CD4-positive, alpha-beta T cell treated with Interleukin-6 at 100 ng/mL for 8 hours (primary cell): ENCODE measurements around the gene SULT6B1.
"Not testable (repeated sequence)": the region's sequence is repeated elsewhere in the genome, so short reads cannot be mapped to it uniquely, and the experiment has no call there.

Experiments used
- DNase-seq: peaks from one replicate; pipeline ENCODE4 v3.0.0-alpha.2; 2020; ENCODE audit warnings: mixed read lengths, low spot score

Gene SULT6B1, protein sequence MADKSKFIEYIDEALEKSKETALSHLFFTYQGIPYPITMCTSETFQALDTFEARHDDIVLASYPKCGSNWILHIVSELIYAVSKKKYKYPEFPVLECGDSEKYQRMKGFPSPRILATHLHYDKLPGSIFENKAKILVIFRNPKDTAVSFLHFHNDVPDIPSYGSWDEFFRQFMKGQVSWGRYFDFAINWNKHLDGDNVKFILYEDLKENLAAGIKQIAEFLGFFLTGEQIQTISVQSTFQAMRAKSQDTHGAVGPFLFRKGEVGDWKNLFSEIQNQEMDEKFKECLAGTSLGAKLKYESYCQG

DNA sequence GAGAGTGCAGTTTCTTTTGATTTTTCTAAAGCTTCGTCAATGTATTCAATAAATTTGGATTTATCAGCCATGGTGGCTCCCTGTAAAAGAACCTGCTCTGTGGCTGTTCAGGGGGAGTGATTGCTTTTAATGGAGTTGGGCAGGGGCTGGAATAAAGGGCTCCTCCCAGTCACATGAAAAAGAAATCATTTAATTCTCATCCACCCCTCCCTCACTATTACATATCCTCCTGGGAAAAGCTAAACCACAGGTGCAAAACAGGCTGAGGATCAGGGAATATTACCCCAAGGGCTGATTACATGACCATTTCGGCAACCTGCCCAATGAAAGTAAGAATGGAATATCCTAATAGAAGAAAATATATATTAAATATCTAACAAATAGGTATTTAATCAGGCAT is at the start of gene SULT6B1:
Gene SULT6B1 (minus strand): TSS at position 101 of the 400 bp plus-strand sequence. CDS start 30 bp downstream, at position 71.
- DNase-seq: no peak

DNA sequence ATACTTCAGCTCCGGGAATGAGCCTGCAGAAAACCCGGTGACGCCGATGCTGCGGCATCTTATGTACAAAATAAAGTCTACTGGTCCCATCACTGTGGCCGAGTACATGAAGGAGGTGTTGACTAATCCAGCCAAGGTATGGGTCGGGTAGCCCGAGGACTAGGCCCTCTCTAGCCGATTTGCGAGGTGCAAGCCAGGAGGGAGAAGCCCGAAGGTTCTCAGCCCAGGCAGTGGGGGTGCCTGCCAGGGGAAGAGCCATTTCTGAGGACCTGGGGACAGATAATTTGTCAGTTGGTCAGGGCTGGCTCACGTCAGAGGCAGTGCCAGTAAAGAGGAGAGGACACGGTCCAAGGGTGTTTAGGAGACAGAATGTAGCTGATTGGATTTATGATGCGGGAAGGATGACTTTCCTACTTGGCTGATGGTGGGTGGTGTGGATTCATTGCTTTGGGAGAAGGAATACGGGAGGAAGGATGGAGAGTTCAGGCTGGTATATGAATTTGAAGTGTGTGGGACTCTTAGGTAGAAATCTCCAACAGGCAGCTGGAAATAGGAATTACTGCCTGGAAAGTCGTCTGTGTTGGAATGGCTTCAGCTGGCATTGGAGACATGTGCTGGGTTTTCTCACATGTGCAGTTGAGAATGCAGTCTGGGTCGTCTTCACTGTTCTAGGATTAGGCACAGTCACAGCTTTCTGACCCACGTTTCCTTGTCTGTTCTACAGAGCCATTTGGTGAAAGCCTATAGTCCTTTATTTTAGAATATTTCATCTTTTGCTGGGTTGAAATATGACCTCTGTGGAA is 43.9 kb upstream of the SULT6B1 start:
- no peak for DNase-seq

GRCh38 chr2:37231241-37232130 is 43.0 kb upstream of the SULT6B1 start, which contains the start of the genes CEBPZ and NDUFAF7:
CEBPZ (minus strand) TSS chr2:37231596; CDS start chr2:37231567, 29 bp downstream.
NDUFAF7 (plus strand) TSS chr2:37231658; CDS start chr2:37231706, 48 bp downstream.
- DNase-seq: peak; percentile 82

DNA sequence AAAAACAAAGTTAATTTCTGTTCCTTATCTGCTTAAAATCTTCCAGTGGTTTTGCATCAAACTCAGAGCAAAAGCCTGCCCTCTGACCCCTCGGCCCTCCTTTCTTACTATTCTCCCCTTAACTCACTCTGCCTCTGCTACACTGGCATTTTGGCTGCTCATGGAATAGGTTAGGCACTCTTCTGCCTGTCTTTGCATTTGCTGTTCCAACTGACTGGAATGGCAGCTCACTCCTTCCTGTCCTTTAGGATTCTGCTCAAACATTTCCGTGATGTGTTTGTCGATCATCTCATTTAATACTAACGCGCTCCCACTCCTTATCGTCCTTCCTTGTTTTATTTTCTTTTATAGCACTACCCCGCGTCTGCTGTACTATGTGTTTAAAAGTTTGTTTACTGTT is 42.1 kb upstream of the SULT6B1 start:
- DNase-seq: no peak

- no peak for DNase-seq
These were observed 40.3 kb upstream of the SULT6B1 start for GRCh38 chr2:37228788-37229187.

- DNase-seq: no peak
These were observed 38.4 kb upstream of the SULT6B1 start for GRCh38 chr2:37226863-37227262.

DNA sequence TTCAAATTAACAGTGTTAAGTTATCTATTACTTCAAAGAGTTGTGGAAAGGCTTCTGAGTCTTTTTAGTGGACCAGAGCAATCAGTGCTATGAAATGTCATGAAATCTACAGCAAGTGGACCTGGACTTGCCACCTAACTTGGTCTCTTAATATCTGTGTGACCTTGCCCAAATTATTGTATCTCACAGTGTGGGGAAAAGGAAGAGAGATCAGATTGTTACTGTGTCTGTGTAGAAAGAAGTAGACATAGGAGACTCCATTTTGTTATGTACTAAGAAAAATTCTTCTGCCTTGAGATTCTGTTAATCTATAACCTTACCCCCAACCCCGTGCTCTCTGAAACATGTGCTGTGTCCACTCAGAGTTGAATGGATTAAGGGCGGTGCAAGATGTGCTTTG is 36.7 kb upstream of the SULT6B1 start:
- not testable (repeated sequence) for DNase-seq

- no peak for DNase-seq
These were observed 35.6 kb upstream of the SULT6B1 start for GRCh38 chr2:37224063-37224462.

DNA sequence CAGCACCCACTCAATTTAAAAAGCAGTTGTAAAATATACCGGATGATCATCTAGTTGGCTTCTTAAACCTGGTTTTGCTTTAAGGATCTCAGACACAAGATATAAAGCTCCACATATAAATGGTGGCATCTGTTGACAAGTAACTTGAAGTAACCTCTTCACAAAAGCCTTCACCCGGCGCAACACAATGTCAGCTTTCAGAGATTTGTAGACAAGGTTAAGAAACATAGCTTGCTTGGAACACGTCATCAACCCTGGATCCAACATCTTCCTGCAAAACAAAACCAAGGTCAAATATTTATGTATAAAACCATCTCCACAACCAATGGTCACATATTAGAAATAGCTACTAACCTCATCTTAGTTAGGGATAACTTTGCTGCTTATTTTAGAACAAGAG is 34.7 kb upstream of the SULT6B1 start:
- no peak for DNase-seq

DNA sequence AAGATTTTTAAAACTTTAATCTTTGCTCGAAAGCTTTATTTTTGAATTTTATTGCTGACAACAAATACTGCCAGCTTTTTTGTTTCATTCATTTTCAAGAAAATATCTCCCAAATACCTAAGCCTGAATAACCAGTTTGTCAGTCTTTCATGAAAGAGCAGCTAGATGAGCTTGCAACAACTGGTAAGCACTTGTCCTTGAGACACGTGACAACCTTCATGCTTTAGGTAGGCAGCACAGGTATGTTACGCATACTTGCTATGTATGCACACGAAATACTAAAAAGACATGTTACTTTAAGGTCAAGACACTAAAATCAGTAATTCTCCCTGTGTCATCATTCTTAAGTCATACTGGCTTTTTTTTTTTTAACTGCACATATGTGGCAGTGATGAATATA is 30.6 kb upstream of the SULT6B1 start:
- no peak for DNase-seq

DNA sequence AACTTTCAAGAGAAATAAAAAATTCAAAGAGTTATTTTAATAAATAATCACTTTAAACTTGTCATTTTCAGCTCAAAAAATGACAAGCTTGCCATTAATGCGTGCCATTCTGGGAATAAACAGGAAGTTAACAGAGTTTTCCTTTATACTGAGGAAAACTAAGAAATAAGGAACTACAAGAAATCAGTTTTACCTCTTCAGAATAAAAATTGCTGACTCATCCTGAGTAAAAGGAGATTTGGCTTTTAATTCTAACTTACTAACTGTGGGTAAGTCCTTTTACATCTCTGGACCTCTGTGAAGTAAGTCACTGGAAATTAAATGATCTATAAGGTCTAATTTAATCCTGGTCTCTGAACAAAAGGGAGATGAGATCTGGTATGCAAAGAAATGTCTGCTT is 26.8 kb upstream of the SULT6B1 start:
- no peak for DNase-seq

- no peak for DNase-seq
These were observed 23.5 kb upstream of the SULT6B1 start for GRCh38 chr2:37211939-37212338.

- DNase-seq: no peak
These were observed 22.7 kb upstream of the SULT6B1 start for GRCh38 chr2:37211212-37211611.

- not testable (repeated sequence) for DNase-seq
These were observed 18.3 kb upstream of the SULT6B1 start for GRCh38 chr2:37206760-37207159.

- no peak for DNase-seq
These were observed 17.3 kb upstream of the SULT6B1 start for GRCh38 chr2:37205689-37206341.

GRCh38 chr2:37205071-37205661 is 16.7 kb upstream of the SULT6B1 start:
- not testable (repeated sequence) for DNase-seq

DNA sequence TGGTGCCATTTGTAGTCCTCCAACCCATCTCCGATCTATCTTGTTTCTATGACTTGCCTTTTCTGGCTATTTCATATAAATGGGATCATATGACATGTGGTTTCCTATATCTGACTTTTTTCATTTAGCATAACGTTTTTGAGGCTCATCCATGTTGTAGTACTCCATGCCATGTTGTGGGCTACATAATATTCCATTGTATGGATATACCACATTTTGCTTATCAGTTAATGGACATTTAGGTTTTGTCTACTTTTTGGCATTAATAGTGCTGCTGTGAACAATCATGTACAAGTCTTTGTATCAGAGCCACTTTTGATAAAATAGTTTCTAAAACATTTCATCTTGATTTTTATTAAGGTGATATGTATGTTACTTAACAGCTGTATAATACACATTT is 15.2 kb upstream of the SULT6B1 start:
- no peak for DNase-seq

DNA sequence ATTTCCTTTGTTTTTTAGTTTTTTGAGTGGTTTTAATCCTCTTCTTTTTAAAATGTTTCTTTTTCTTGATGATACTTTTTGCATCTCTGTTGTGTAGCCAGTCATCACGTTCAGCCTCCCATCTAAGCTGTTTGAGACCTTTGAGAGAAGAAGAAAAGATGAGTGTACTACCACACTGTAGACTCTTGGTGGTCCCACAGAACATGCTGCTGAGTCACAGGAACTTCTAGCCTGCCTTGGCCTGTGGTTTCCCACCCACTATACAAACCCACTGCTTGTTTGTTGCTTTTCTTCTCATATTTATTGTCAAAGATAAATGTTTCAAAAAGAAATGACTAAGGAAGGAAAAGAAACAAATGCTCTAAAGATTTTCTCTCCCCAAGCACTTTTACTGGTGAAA is 13.3 kb upstream of the SULT6B1 start:
- no peak for DNase-seq

GRCh38 chr2:37201208-37201607 is 12.7 kb upstream of the SULT6B1 start:
- DNase-seq: no peak

- DNase-seq: no peak
These were observed 10.2 kb upstream of the SULT6B1 start for GRCh38 chr2:37198681-37199065.
